T-cell (primary cell): ENCODE data around the gene TGOLN2. TPM values are rescaled to one million over a fixed set of nuclear protein-coding genes. Genes with fewer than 3 reads are reported as not detected.

ENCODE experiments used
- ATAC-seq, 4 experiments: fragments of 200-7000 bp in 3 of 4; fragments of 150-1000 bp in 1 of 4; cut with Tn5 transposase; replicated peaks in 1 of 4; 1 replicate in 3 of 4; 2 replicates in 1 of 4; pipeline ENCODE4 v1.10.0; 2021; ENCODE audit warnings: moderate library complexity in 3 of 4, mild to moderate bottlenecking in 2 of 4, moderate number of reproducible peaks in 1 of 4
- CTCF ChIA-PET, 2 donors: fragments of 300-600 bp; sonication (Branson Sonifier 250); formaldehyde crosslinking; loops; one replicate each; lab custom pipeline; 2022; ENCODE audit warnings: antibody characterized with exemption in 2 of 2; lab: Charles Lee
- POLR2A ChIA-PET, 2 donors: fragments of 300-600 bp; sonication (Branson Sonifier 250); formaldehyde crosslinking; loops; one replicate each; lab custom pipeline; 2022; ENCODE audit warnings: antibody characterized with exemption in 2 of 2; lab: Charles Lee
- DNase-seq, 35 experiments: peaks; one replicate each; pipeline versions ENCODE4 v3.0.0 to v3.0.0-alpha.2; 2013 to 2023
- H3K27ac ChIP-seq: one replicate; pipeline ENCODE4 v1.5.1; 2013; ENCODE audit warnings: low read length
- H3K27me3 ChIP-seq, 2 experiments: replicated peaks in 1 of 2; 1 replicate in 1 of 2; 2 replicates in 1 of 2; pipeline versions ENCODE4 v1.6.1 to v1.7.0; 2013; ENCODE audit warnings: low read length in 1 of 2, mixed read lengths in 1 of 2; ENCODE audit not compliant: control insufficient read depth in 2 of 2, insufficient read depth in 2 of 2; ENCODE audit errors: extremely low read depth in 1 of 2
- H3K36me3 ChIP-seq, 2 donors: 1 replicate in 1 of 2; 2 replicates in 1 of 2; pipeline versions ENCODE4 v1.6.1 to v1.7.0; 2013; ENCODE audit warnings: low read length in 1 of 2; ENCODE audit not compliant: control insufficient read depth in 2 of 2, insufficient read depth in 1 of 2; ENCODE audit errors: extremely low read depth in 1 of 2
- H3K4me1 ChIP-seq, 2 experiments: 1 replicate in 1 of 2; 2 replicates in 1 of 2; pipeline versions ENCODE4 v1.6.1 to v1.7.0; 2013; ENCODE audit warnings: low read length in 2 of 2, mixed read lengths in 1 of 2; ENCODE audit not compliant: insufficient read depth in 2 of 2, control insufficient read depth in 1 of 2; ENCODE audit errors: extremely low read depth in 1 of 2
- H3K4me3 ChIP-seq, 2 donors: 1 replicate in 1 of 2; 2 replicates in 1 of 2; pipeline versions ENCODE4 v1.5.1 to v1.7.0; 2013; ENCODE audit warnings: mild to moderate bottlenecking in 2 of 2, low read length in 1 of 2, moderate library complexity in 1 of 2; ENCODE audit not compliant: control insufficient read depth in 1 of 2; ENCODE audit errors: extremely low read depth in 1 of 2
- H3K9me3 ChIP-seq: 2 replicates; pipeline ENCODE4 v1.7.0; 2013
- H3K27ac Mint-ChIP-seq, 2 donors: one replicate each; pipeline ENCODE4 v1.8.0; 2020 to 2021; ENCODE audit warnings: mild to moderate bottlenecking in 2 of 2, mixed read lengths in 2 of 2
- H3K27me3 Mint-ChIP-seq, 2 donors: one replicate each; pipeline ENCODE4 v1.8.0; 2021 to 2022; ENCODE audit warnings: mixed read lengths in 2 of 2
- H3K36me3 Mint-ChIP-seq: one replicate; pipeline ENCODE4 v1.8.0; 2021; ENCODE audit warnings: mixed read lengths
- H3K4me1 Mint-ChIP-seq, 3 donors: one replicate each; pipeline ENCODE4 v1.8.0; 2020 to 2022; ENCODE audit warnings: mixed read lengths in 3 of 3, mild to moderate bottlenecking in 1 of 3
- H3K4me3 Mint-ChIP-seq, 3 donors: one replicate each; pipeline ENCODE4 v1.8.0; 2020 to 2022; ENCODE audit warnings: mild to moderate bottlenecking in 3 of 3, mixed read lengths in 3 of 3, moderate library complexity in 3 of 3
- H3K9me3 Mint-ChIP-seq, 3 donors: one replicate each; pipeline ENCODE4 v1.8.0; 2020 to 2022; ENCODE audit warnings: mixed read lengths in 3 of 3
- WGBS: methylation state at CpG from one replicate; pipeline ENCODE4 v1.1.5; 2013; ENCODE audit warnings: missing lambda C conversion rate; ENCODE audit not compliant: insufficient coverage; 5-methylcytosine and 5-hydroxymethylcytosine counted together
- total RNA-seq, 35 experiments: library from RNA in 6 of 35; stranded (reverse) in 6 of 35; fragments of 120-200 nt in 1 of 35; gene quantifications; one replicate each; pipeline versions ENCODE4 v1.2.1 to v1.2.4 and lab custom pipeline; 2013 to 2026

TGOLN2 gene
- total RNA-seq, 5 donors from 2014 or later (not counting 1 experiment from before 2014, with no cell fraction given): 142 to 175 (median 161) TPM

GRCh38 chr2:85273738-85274731, 53.8 kb downstream of the TGOLN2 start:
- DNase-seq (no peak), ATAC-seq (no peak)
- Histone ChIP-seq H3K4me1 (no peaks in the 10 kb centered on the region), H3K27me3 (peaks cover 0 to 35% of the 10 kb centered on the region in 2 experiments), H3K4me3 (no peak overlapping the region), H3K9me3 (no peaks in the 10 kb centered on the region), H3K36me3 (no peaks in the 10 kb centered on the region), H3K27ac (no peak overlapping the region)
- Mint-ChIP-seq H3K36me3 (no peaks in the 10 kb centered on the region), H3K27ac (no peak overlapping the region), H3K9me3 (no peaks in the 10 kb centered on the region), H3K4me3 (no peak overlapping the region), H3K27me3 (peaks cover 6 to 17% of the 10 kb centered on the region in 2 donors), H3K4me1 (no peaks in the 10 kb centered on the region)
- ChIA-PET POLR2A (no interaction called here), CTCF (interaction anchor here in 1 of 2 donors (1.3 kb wide), 1 partner anchor 11 kb away, joined by 4 read pairs; no protein-coding TSS in a partner anchor)
- 70% methylated on average over 19 of the region's 21 CpGs for WGBS

- Mint-ChIP-seq H3K9me3 (no peaks in the 10 kb centered on the region), H3K36me3 (no peaks in the 10 kb centered on the region), H3K27me3 (peaks cover 6 to 17% of the 10 kb centered on the region in 2 donors), H3K27ac (no peak overlapping the region), H3K4me1 (no peaks in the 10 kb centered on the region), H3K4me3 (no peak overlapping the region)
- POLR2A ChIA-PET: interaction anchor here in 1 of 2 donors (0.7 kb wide), 1 partner anchor 153 kb away, joined by 4 read pairs; no protein-coding TSS in a partner anchor
- Histone ChIP-seq H3K27me3 (peaks cover 0 to 31% of the 10 kb centered on the region in 2 experiments), H3K27ac (no peak overlapping the region), H3K4me3 (no peak overlapping the region), H3K36me3 (no peaks in the 10 kb centered on the region), H3K9me3 (no peaks in the 10 kb centered on the region), H3K4me1 (no peaks in the 10 kb centered on the region)
- 83% methylated on average over 5 of the region's 6 CpGs for whole genome bisulfite sequencing
- DNase-seq (no peak), ATAC-seq (no peak)
- CTCF ChIA-PET: interaction anchor here in 1 of 2 donors (0.8 to 0.9 kb wide), 2 partner anchors 24 to 25 kb away, joined by 3 read pairs; no protein-coding TSS in a partner anchor
Measured at GRCh38 chr2:85272357-85272756, 55.4 kb downstream of the TGOLN2 start.

GRCh38 chr2:85269959-85270358, 57.8 kb downstream of the TGOLN2 start:
- Histone ChIP-seq H3K27ac (no peak overlapping the region), H3K4me1 (no peaks in the 10 kb centered on the region), H3K9me3 (no peaks in the 10 kb centered on the region), H3K27me3 (peaks cover 0 to 31% of the 10 kb centered on the region in 2 experiments), H3K36me3 (no peaks in the 10 kb centered on the region), H3K4me3 (no peak overlapping the region)
- WGBS: 42% methylated on average over 2 of the region's 6 CpGs
- ATAC-seq: no peak
- H3K9me3 Mint-ChIP-seq: no peaks in the 10 kb centered on the region
- ChIA-PET CTCF (no interaction called here), POLR2A (no interaction called here)
- no peak overlapping the region for H3K27ac Mint-ChIP-seq
- no peak overlapping the region for H3K4me3 Mint-ChIP-seq
- DNase-seq: no peak
- no peaks in the 10 kb centered on the region for H3K36me3 Mint-ChIP-seq
- H3K27me3 Mint-ChIP-seq: peaks cover 8 to 14% of the 10 kb centered on the region in 2 donors
- H3K4me1 Mint-ChIP-seq: no peaks in the 10 kb centered on the region

Other genes starting within 250 kb of the TGOLN2 start
- under 1 TPM in 3 of 5 donors, not detected in 2; 0.07 to 0.16 (median 0.15) TPM for gene TCF7L1, start 194.6 kb downstream of the TGOLN2 start, total RNA-seq
- gene RETSAT, start 26.5 kb upstream of the TGOLN2 start, total RNA-seq: 10 to 100 TPM; 24.2 to 36.3 (median 26.5) TPM
- gene ELMOD3, start 26.8 kb upstream of the TGOLN2 start, total RNA-seq: 10 to 100 TPM; 18.8 to 30.9 (median 25.2) TPM
- gene CAPG, start 82.4 kb upstream of the TGOLN2 start, total RNA-seq: 10 to 100 TPM; 30.1 to 71.7 (median 41.2) TPM
- 1 to 10 TPM in 1 of 5 donors, under 1 TPM in 3, not detected in 1; 0.49 to 1.1 (median 0.60) TPM for gene SH2D6, start 90.7 kb upstream of the TGOLN2 start, total RNA-seq
- 100 to 1,000 TPM; 110 to 184 (median 165) TPM for gene MAT2A, start 211.2 kb upstream of the TGOLN2 start, total RNA-seq
- gene GGCX, start 233.5 kb upstream of the TGOLN2 start, total RNA-seq: 10 to 100 TPM; 20.4 to 29.7 (median 25.7) TPM
- 100 to 1,000 TPM in 1 of 5 donors, 10 to 100 TPM in 4; 76.2 to 102 (median 84.5) TPM for gene VAMP8, start 249.6 kb upstream of the TGOLN2 start, total RNA-seq